DND-41 (cell line): ENCODE results near the gene POC1B.

Experiments
- ATAC-seq: fragments of 200-7000 bp; cut with Tn5 transposase; 3 replicates; pipeline ENCODE4 v1.9.1; 2021; ENCODE audit warnings: low read depth; ENCODE audit not compliant: insufficient read depth
- DNase-seq: peaks from one replicate; pipeline ENCODE4 v3.0.0-alpha.2; 2020
- H2AFZ ChIP-seq: 2 replicates; pipeline ENCODE4 v1.6.0; 2012; ENCODE audit warnings: low read depth, low read length
- H3K27ac ChIP-seq: 2 replicates; pipeline ENCODE4 v1.5.1; 2012; ENCODE audit warnings: low read length, inconsistent platforms
- H3K27me3 ChIP-seq: fragments of 200-600 bp; sonication (generic); 2 replicates; pipeline ENCODE4 v1.6.0; 2012; ENCODE audit warnings: low read length, mild to moderate bottlenecking, inconsistent platforms; ENCODE audit not compliant: insufficient read depth, poor library complexity
- H3K36me3 ChIP-seq: 2 replicates; pipeline ENCODE4 v1.5.1; 2012; ENCODE audit warnings: low read length, inconsistent platforms; ENCODE audit not compliant: insufficient read depth
- H3K4me1 ChIP-seq: 2 replicates; pipeline ENCODE4 v1.5.1; 2012; ENCODE audit warnings: mild to moderate bottlenecking, low read length; ENCODE audit not compliant: insufficient read depth
- H3K4me2 ChIP-seq: 2 replicates; pipeline ENCODE4 v1.6.0; 2012; ENCODE audit warnings: mild to moderate bottlenecking, moderate library complexity, low read length, inconsistent platforms; ENCODE audit not compliant: insufficient read depth
- H3K4me3 ChIP-seq, 2 experiments: fragments of 200-600 bp in 1 of 2; shearing (Covaris generic) in 1 of 2; 2 replicates each; pipeline ENCODE4 v1.5.1; 2012 to 2016; ENCODE audit warnings: inconsistent platforms in 2 of 2, low read length in 2 of 2, mild to moderate bottlenecking in 2 of 2, low read depth in 1 of 2, moderate library complexity in 1 of 2
- H3K79me2 ChIP-seq: 2 replicates; pipeline ENCODE4 v1.6.0; 2012; ENCODE audit warnings: low read length, inconsistent platforms; ENCODE audit not compliant: insufficient read depth
- H3K9ac ChIP-seq: 2 replicates; pipeline ENCODE4 v1.6.0; 2012; ENCODE audit warnings: low read depth, mild to moderate bottlenecking, inconsistent platforms, low read length, moderate library complexity
- H3K9me3 ChIP-seq: 2 replicates; pipeline ENCODE4 v1.5.1; 2012; ENCODE audit warnings: low read length, moderate library complexity, mild to moderate bottlenecking, inconsistent platforms; ENCODE audit not compliant: insufficient read depth, severe bottlenecking
- H4K20me1 ChIP-seq: 2 replicates; pipeline ENCODE4 v1.6.0; 2012; ENCODE audit warnings: low read length; ENCODE audit not compliant: insufficient read depth
- CTCF ChIP-seq: IDR thresholded peaks from 2 replicates; pipeline ENCODE4 v1.5.1; 2012; ENCODE audit warnings: borderline replicate concordance, low read length, moderate library complexity, mild to moderate bottlenecking; ENCODE audit not compliant: poor library complexity, severe bottlenecking; ENCODE audit errors: extremely low read depth
- EZH2 ChIP-seq: IDR thresholded peaks from 3 replicates; pipeline ENCODE4 v1.6.1; 2012; ENCODE audit warnings: borderline replicate concordance, low read depth, mild to moderate bottlenecking, moderate library complexity, low read length, inconsistent platforms; ENCODE audit not compliant: severe bottlenecking

POC1B gene

GRCh38 chr12:89429528-89429927 is 96.3 kb downstream of the POC1B start:
- Histone ChIP-seq H3K27me3 (no peaks in the 10 kb centered on the region), H4K20me1 (no peaks in the 10 kb centered on the region), H3K4me1 (peaks cover 13% of the 10 kb centered on the region), H3K9me3 (no peaks in the 10 kb centered on the region), H3K4me2 (no peak overlapping the region), H3K4me3 (no peak overlapping the region), H3K79me2 (no peaks in the 10 kb centered on the region), H3K9ac (no peak overlapping the region), H3K36me3 (peaks cover 11% of the 10 kb centered on the region), H3K27ac (no peak overlapping the region), H2AFZ (no peak overlapping the region)
- ATAC-seq: no peak
- no peak for DNase-seq
- no peak for TF ChIP-seq CTCF
- TF ChIP-seq EZH2: no peak

DNA sequence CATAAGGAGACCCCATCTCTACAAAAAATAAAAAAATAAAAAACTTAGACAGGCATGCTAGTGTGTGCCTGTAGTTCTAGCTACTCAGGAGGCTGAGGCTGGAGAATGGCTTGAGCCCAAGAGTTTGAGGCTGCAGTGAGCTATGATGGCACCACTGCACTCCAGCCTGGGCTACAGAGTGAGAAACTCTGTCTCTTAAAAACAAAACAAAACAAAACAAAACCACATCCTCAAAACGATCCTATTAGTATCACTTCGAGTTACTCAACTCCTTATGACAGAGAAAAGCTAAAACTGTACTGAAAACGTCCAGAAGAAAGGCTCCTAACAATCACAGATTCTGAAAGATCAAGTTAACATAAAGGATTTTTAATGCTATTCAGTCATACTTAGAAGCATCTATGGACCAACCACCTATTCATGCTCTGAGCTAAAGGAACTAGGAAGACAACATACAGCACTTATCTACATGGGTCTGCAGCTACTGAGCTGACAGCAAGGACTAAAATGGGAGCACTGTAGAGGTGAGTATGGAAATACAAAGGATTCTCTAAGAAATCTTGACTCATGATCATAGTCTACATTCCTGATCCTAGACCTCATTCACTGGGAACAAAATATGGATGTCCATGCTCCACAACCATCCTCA is 98.2 kb downstream of the POC1B start:
- no peak overlapping the region for H2AFZ ChIP-seq
- no peak overlapping the region for H3K4me3 ChIP-seq

DNA sequence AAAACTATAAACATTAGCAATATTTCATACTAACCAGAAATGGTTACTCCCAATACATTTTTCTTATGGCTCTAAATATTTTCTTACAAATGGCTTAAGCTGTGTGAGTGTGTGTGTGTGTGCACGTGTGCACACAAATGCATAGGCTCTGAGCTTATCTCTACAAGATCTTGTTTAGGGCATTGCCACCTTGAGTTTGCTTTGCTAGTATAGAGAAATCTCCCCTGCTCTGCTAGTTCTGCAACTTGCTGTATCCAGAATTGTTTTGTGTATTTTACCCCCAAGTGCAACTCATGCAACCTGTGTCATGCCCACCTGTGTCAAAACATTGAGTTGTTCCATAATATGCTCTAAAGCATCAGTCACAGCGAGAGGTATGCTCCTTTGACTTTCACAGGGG is 101.0 kb downstream of the POC1B start:
- no peak overlapping the region for H3K4me3 ChIP-seq
- DNase-seq: no peak
- no peaks in the 10 kb centered on the region for H4K20me1 ChIP-seq
- no peaks in the 10 kb centered on the region for H3K9me3 ChIP-seq
- H3K4me1 ChIP-seq: peaks cover 13% of the 10 kb centered on the region
- no peak overlapping the region for H3K27ac ChIP-seq
- TF ChIP-seq CTCF (no peak), EZH2 (no peak)
- no peaks in the 10 kb centered on the region for H3K27me3 ChIP-seq
- H3K4me2 ChIP-seq: no peak overlapping the region
- no peak for ATAC-seq
- no peak overlapping the region for H2AFZ ChIP-seq
- no peaks in the 10 kb centered on the region for H3K79me2 ChIP-seq
- H3K36me3 ChIP-seq: peaks cover 27% of the 10 kb centered on the region
- no peak overlapping the region for H3K9ac ChIP-seq

More for the DNA sequence above, 98.2 kb downstream of the POC1B start:
- H3K4me1 ChIP-seq: peaks cover 13% of the 10 kb centered on the region
- H3K27me3 ChIP-seq: no peaks in the 10 kb centered on the region
- DNase-seq (peak; percentile 25), ATAC-seq (peak; percentile 88)
- no peak for TF ChIP-seq CTCF
- no peaks in the 10 kb centered on the region for H3K9me3 ChIP-seq
- H3K9ac ChIP-seq: no peak overlapping the region
- no peaks in the 10 kb centered on the region for H3K79me2 ChIP-seq
- peak overlapping the region; percentile 38 for H3K4me2 ChIP-seq
- no peaks in the 10 kb centered on the region for H4K20me1 ChIP-seq
- H3K27ac ChIP-seq: peak overlapping the region; percentile 61
- peaks cover 23% of the 10 kb centered on the region for H3K36me3 ChIP-seq
